GM12878 (cell line): ENCODE data around the gene HASPIN. TPM values are rescaled to one million over a fixed set of nuclear protein-coding genes. Genes with fewer than 3 reads are reported as not detected.
"Not testable (repeated sequence)": the region's sequence is repeated elsewhere in the genome, so short reads cannot be mapped to it uniquely, and the experiment has no call there.

Experiments used
- ATAC-seq: fragments of 200-7000 bp; cut with Tn5 transposase; 3 replicates; pipeline ENCODE4 v1.9.1; 2020; ENCODE audit warnings: mild to moderate bottlenecking, moderate library complexity
- BruUV-seq: library from RNA; stranded (reverse); fragments of 400-500 nt; replicated peaks from 2 replicates; lab custom pipeline; 2021; lab: Mats Ljungman, UMichigan
- CTCF ChIA-PET: fragments of 300-600 bp; sonication (Branson Sonifier 250); formaldehyde crosslinking; extraction: SDS; loops from one replicate; lab custom pipeline; 2021; ENCODE audit warnings: inconsistent platforms; lab: Yijun Ruan, JAX
- POLR2A ChIA-PET: fragments of 350-600 bp; formaldehyde crosslinking; extraction: SDS; loops from one replicate; lab custom pipeline; 2021; ENCODE audit warnings: inconsistent platforms; lab: Charles Lee
- RAD21 ChIA-PET: fragments of 300-600 bp; sonication (Branson Sonifier 250); formaldehyde crosslinking; loops from one replicate; lab custom pipeline; 2023; ENCODE audit warnings: antibody characterized with exemption; ENCODE audit not compliant: unreplicated experiment; lab: Charles Lee
- SMC1A ChIA-PET: fragments of 300-600 bp; sonication (Branson Sonifier 250); formaldehyde crosslinking; loops from one replicate; lab custom pipeline; 2023; ENCODE audit not compliant: unreplicated experiment, uncharacterized antibody; lab: Charles Lee
- DNase-seq: peaks from one replicate; pipeline ENCODE4 v3.0.0-alpha.2; 2011; ENCODE audit warnings: low read depth, low spot score
- FAIRE-seq: peaks from 3 replicates; lab custom pipeline; 2011; peaks lifted over from hg19 to GRCh38; lab: Jason Lieb, UNC
- H2AFZ ChIP-seq: 2 replicates; pipeline ENCODE4 v1.6.0; 2011; ENCODE audit warnings: low read depth, low read length, control low read depth; ENCODE audit not compliant: control insufficient read depth
- H3K27ac ChIP-seq: 2 replicates; pipeline ENCODE4 v1.5.1; 2011; ENCODE audit warnings: control low read depth; ENCODE audit not compliant: control insufficient read depth, insufficient read depth
- H3K27me3 ChIP-seq, 2 experiments: replicated peaks in 1 of 2; 2 replicates each; pipeline versions ENCODE4 v1.6.0 to v1.6.1; 2011; ENCODE audit warnings: low read length in 1 of 2; ENCODE audit not compliant: control insufficient read depth in 2 of 2, insufficient read depth in 2 of 2
- H3K36me3 ChIP-seq, 2 experiments: 2 replicates each; pipeline ENCODE4 v1.5.1; 2011; ENCODE audit warnings: low read length in 1 of 2; ENCODE audit not compliant: control insufficient read depth in 2 of 2, insufficient read depth in 2 of 2
- H3K4me1 ChIP-seq: 2 replicates; pipeline ENCODE4 v1.6.1; 2011; ENCODE audit warnings: mild to moderate bottlenecking, low read length, moderate library complexity, mixed read lengths; ENCODE audit not compliant: control insufficient read depth, insufficient read depth
- H3K4me2 ChIP-seq: 2 replicates; pipeline ENCODE4 v1.6.0; 2011; ENCODE audit warnings: control low read depth; ENCODE audit not compliant: control insufficient read depth, insufficient read depth
- H3K4me3 ChIP-seq: fragments of 200-600 bp; sonication (generic); 2 replicates; pipeline ENCODE4 v1.5.1; 2016
- H3K79me2 ChIP-seq: 2 replicates; pipeline ENCODE4 v1.6.0; 2011; ENCODE audit warnings: low read length; ENCODE audit not compliant: control insufficient read depth, insufficient read depth
- H3K9ac ChIP-seq: 2 replicates; pipeline ENCODE4 v1.8.0; 2011; ENCODE audit warnings: low read length, control low read depth, mixed read lengths; ENCODE audit not compliant: control insufficient read depth, insufficient read depth
- H3K9me3 ChIP-seq: replicated peaks from 3 replicates; pipeline ENCODE4 v1.5.1; 2011; ENCODE audit warnings: mild to moderate bottlenecking, low read length; ENCODE audit not compliant: control insufficient read depth, insufficient read depth
- H4K20me1 ChIP-seq: 2 replicates; pipeline ENCODE4 v1.6.0; 2011; ENCODE audit not compliant: control insufficient read depth, insufficient read depth
- CBX5 ChIP-seq: sonication (generic); IDR thresholded peaks from 2 replicates; pipeline ENCODE4 v1.6.1; 2016; ENCODE audit warnings: low read depth, moderate library complexity, mild to moderate bottlenecking, inconsistent platforms
- MEF2B ChIP-seq: fragments of 450-650 bp; IDR thresholded peaks from 2 replicates; pipeline ENCODE4 v1.6.1; 2018; ENCODE audit warnings: mild to moderate bottlenecking, moderate library complexity; ENCODE audit not compliant: partially characterized antibody, poor library complexity, severe bottlenecking
- WGBS: methylation state at CpG from one replicate; pipeline ENCODE4 v1.1.6; 2016; ENCODE audit warnings: low lambda C conversion rate; ENCODE audit not compliant: insufficient replicate concordance, insufficient coverage; ENCODE audit errors: missing lambda C conversion rate; 5-methylcytosine and 5-hydroxymethylcytosine counted together
- in situ Hi-C: fragments of 300-500 bp; cut with MboI; formaldehyde crosslinking; loops from 9 replicates; pipeline ENCODE4 v1.14.3; 2018; ENCODE audit warnings: mixed read lengths
- intact Hi-C: fragments of 100-400 bp; cut with micrococcal nuclease; formaldehyde crosslinking; loops from one replicate; pipeline ENCODE4 v1.14.2; 2022; ENCODE audit not compliant: unreplicated experiment
- polyA plus RNA-seq, 11 experiments: library from polyadenylated mRNA; depleted of rRNA in 4 of 11; unstranded in 6 of 11; stranded (reverse) in 5 of 11; fragments of >200 nt; fragmentation: Nextera tagmentation in 4 of 11; fragmentation: Illumina TruSeq in 1 of 11; extraction: Ambion mirVana in 4 of 11; extraction: Trizol in 1 of 11; gene quantifications; 1 replicate in 1 of 11; 2 replicates in 10 of 11; pipeline versions ENCODE4 v1.2.1 to v1.2.3, GENCODE V29; 2011 to 2016; ENCODE audit warnings: inconsistent platforms in 2 of 11, missing spikeins in 2 of 11, low read depth in 1 of 11
- total RNA-seq, 4 experiments: library from RNA; depleted of rRNA in 3 of 4; stranded (reverse); fragments of >200 nt in 3 of 4; fragmentation: Illumina TruSeq in 1 of 4; extraction: Trizol in 1 of 4; gene quantifications; 2 replicates each; pipeline versions ENCODE4 v1.2.1 to v1.2.3, GENCODE V29; 2013 to 2021
- TF ChIP-seq, protein P1 (sequence below): fragments of 450-650 bp; IDR thresholded peaks from 2 replicates; pipeline ENCODE4 v1.6.1; 2016; ENCODE audit warnings: mild to moderate bottlenecking

HASPIN gene
- total and polyA plus RNA-seq, 10 of the 15 experiments (the other 5 are each of a cell fraction or from before 2014, with no cell fraction given), result 0.80 to 18.0 (median 10.1) TPM

DNA sequence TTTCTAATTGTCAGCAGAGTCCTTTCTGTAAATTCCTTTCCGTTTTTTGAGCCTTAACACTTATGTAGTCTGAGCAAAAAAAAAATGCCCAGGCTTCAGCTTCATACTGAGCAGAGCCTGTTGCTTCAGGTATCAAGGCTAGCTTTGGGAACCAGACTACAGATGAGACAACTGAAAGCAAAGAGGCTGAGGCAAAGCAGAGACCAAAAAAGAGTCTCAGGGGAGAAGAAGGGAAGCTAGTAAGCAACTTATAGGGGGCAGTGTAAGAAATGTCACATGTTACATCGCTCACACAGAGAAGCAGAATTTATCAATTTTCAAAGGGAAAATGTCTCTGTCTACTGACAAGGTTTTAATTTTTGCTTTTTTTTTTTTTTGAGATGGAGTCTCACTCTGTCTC, 3.3 kb downstream of the HASPIN start:
- SMC1A ChIA-PET, result interaction anchor here (0.6 to 3.8 kb wide), 7 partner anchors 11 to 129 kb away, joined by 3 to 23 read pairs (median 4); partner anchors contain the start of gene P2RX5
- H3K79me2 ChIP-seq, result peaks cover 51% of the 10 kb centered on the region
- intact Hi-C loops, result loop anchor here (2.0 to 5.0 kb wide), 2 partner anchors 16 to 35 kb away; no protein-coding TSS in a partner anchor

GRCh38 chr17:3728099-3728498, 4.4 kb downstream of the HASPIN start:
- H3K27me3 ChIP-seq, H3K4me3 ChIP-seq, H3K27ac ChIP-seq, FAIRE-seq, ATAC-seq, H3K9ac ChIP-seq, H3K4me2 ChIP-seq, in situ Hi-C loops, H2AFZ ChIP-seq, H3K36me3 ChIP-seq, DNase-seq, H4K20me1 ChIP-seq, BruUV-seq, H3K9me3 ChIP-seq: not testable (repeated sequence)
- CTCF ChIA-PET, result interaction anchor here (1.2 to 5.3 kb wide), 7 partner anchors 10 to 126 kb away, joined by 3 to 48 read pairs (median 5); no protein-coding TSS in a partner anchor
- peaks cover 11% of the 10 kb centered on the region for H3K4me1 ChIP-seq
- POLR2A ChIA-PET, result interaction anchor here (1.0 kb wide), 1 partner anchor 9 kb away, joined by 3 read pairs; no protein-coding TSS in a partner anchor
- RAD21 ChIA-PET, result interaction anchor here (1.1 to 5.2 kb wide), 4 partner anchors 10 to 45 kb away, joined by 4 to 27 read pairs (median 17); partner anchors contain the start of gene P2RX5
- intact Hi-C loops, result loop anchor here (5.0 kb wide), 1 partner anchor 36 kb away; no protein-coding TSS in a partner anchor
- 98% methylated on average over 3 of the region's 3 CpGs for WGBS
- H3K79me2 ChIP-seq, result peaks cover 44% of the 10 kb centered on the region
- SMC1A ChIA-PET, result interaction anchor here (1.7 to 3.8 kb wide), 2 partner anchors 10 to 31 kb away, joined by 4 to 23 read pairs; partner anchors contain the start of gene P2RX5

More for the DNA sequence above, 3.3 kb downstream of the HASPIN start:
- CTCF ChIA-PET, result interaction anchor here (0.8 to 5.3 kb wide), 11 partner anchors 11 to 119 kb away, joined by 3 to 48 read pairs (median 5); partner anchors contain the start of gene NCBP3
- Histone ChIP-seq H3K9me3 (no peaks in the 10 kb centered on the region), H3K36me3 (0 out of 4 replicates have a peak, but pooled peaks cover 0 to 1% of the 10 kb centered on the region in 2 experiments), H3K9ac (peak overlapping the region; percentile 16; the same call in 1 of the 2 replicates), H4K20me1 (no peaks in the 10 kb centered on the region), H3K27me3 (no peaks in the 10 kb centered on the region), H2AFZ (no peak overlapping the region), H3K4me3 (no peak overlapping the region), H3K4me2 (peak overlapping the region; percentile 65), H3K4me1 (peaks cover 10% of the 10 kb centered on the region), H3K27ac (0 out of 2 replicates have a peak overlapping the region, but pooled peaks have one; percentile 15)
- 5% methylated on average over 2 of the region's 2 CpGs for WGBS
- TSS peak; percentile 17 for BruUV-seq
- in situ Hi-C loops, result no loop called here
- ATAC-seq (peak; percentile 23), DNase-seq (peak; percentile 45), FAIRE-seq (no peak)
- TF ChIP-seq MEF2B (peak; percentile 92), CBX5 (no peak)
- TF ChIP-seq, protein P1, sequence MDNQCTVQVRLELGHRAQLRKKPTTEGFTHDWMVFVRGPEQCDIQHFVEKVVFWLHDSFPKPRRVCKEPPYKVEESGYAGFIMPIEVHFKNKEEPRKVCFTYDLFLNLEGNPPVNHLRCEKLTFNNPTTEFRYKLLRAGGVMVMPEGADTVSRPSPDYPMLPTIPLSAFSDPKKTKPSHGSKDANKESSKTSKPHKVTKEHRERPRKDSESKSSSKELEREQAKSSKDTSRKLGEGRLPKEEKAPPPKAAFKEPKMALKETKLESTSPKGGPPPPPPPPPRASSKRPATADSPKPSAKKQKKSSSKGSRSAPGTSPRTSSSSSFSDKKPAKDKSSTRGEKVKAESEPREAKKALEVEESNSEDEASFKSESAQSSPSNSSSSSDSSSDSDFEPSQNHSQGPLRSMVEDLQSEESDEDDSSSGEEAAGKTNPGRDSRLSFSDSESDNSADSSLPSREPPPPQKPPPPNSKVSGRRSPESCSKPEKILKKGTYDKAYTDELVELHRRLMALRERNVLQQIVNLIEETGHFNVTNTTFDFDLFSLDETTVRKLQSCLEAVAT, result 0 out of 2 replicates have a peak, but pooled peaks have one; percentile 24
- POLR2A ChIA-PET, result interaction anchor here (0.6 to 2.1 kb wide), 9 partner anchors 11 to 976 kb away, joined by 3 to 5 read pairs (median 4); partner anchors contain the start of genes CTNS, P2RX5 and SHPK
- RAD21 ChIA-PET, result interaction anchor here (1.0 to 5.2 kb wide), 5 partner anchors 11 to 44 kb away, joined by 4 to 27 read pairs (median 13); partner anchors contain the start of gene P2RX5
